Lower lobe of right lung (tissue), 2 donors: ENCODE measurements around the gene TSPAN11. TPM values are rescaled to one million over a fixed set of nuclear protein-coding genes. Genes with fewer than 3 reads are reported as not detected.
A peak's percentile ranks its signal among the peaks of the same experiment; 100 is the strongest.
"Not testable (repeated sequence)": the region's sequence is repeated elsewhere in the genome, so short reads cannot be mapped to it uniquely, and the experiment has no call there.

ENCODE experiments used
- ATAC-seq, 2 donors: fragments of 200-7000 bp; cut with Tn5 transposase; one replicate each; pipeline ENCODE4 v1.9.1; 2020 to 2022; ENCODE audit warnings: mild to moderate bottlenecking in 2 of 2, moderate library complexity in 2 of 2
- DNase-seq: peaks from one replicate; pipeline ENCODE4 v3.0.0-alpha.2; 2020
- H3K27ac ChIP-seq: fragments of 200-600 bp; one replicate; pipeline ENCODE4 v1.8.0; 2022
- H3K27me3 ChIP-seq: fragments of 200-600 bp; one replicate; pipeline ENCODE4 v1.8.0; 2022; ENCODE audit warnings: low read depth
- H3K36me3 ChIP-seq: fragments of 200-600 bp; one replicate; pipeline ENCODE4 v1.8.0; 2022; ENCODE audit warnings: mild to moderate bottlenecking
- H3K4me1 ChIP-seq: fragments of 200-600 bp; one replicate; pipeline ENCODE4 v1.8.0; 2022
- H3K4me3 ChIP-seq: fragments of 200-600 bp; one replicate; pipeline ENCODE4 v1.8.0; 2022; ENCODE audit warnings: mild to moderate bottlenecking
- H3K9me3 ChIP-seq: fragments of 200-600 bp; one replicate; pipeline ENCODE4 v1.8.0; 2022
- intact Hi-C: fragments of 100-400 bp; cut with DNase I; formaldehyde crosslinking; loops from one replicate; pipeline ENCODE4 v1.11.0; 2022
- total RNA-seq: library from RNA; stranded (reverse); fragmentation: NEBNext Ultra II Directional; extraction: Animal tissue kit (Norgen Biotek cat#: 25700); gene quantifications from one replicate; pipeline ENCODE4 v1.2.1, GENCODE V29; 2021
- TF ChIP-seq, protein P1 (sequence below): fragments of 200-600 bp; IDR thresholded peaks from one replicate; pipeline ENCODE4 v1.8.0; 2022; ENCODE audit warnings: antibody characterized with exemption, mild to moderate bottlenecking
- donor health status: DM: no; HTN: yes; CAD: no; lungs with severe emphysema.

TSPAN11 gene
- total RNA-seq, 1 donor from 2014 or later: 9.1 TPM

- TF ChIP-seq, protein P1, sequence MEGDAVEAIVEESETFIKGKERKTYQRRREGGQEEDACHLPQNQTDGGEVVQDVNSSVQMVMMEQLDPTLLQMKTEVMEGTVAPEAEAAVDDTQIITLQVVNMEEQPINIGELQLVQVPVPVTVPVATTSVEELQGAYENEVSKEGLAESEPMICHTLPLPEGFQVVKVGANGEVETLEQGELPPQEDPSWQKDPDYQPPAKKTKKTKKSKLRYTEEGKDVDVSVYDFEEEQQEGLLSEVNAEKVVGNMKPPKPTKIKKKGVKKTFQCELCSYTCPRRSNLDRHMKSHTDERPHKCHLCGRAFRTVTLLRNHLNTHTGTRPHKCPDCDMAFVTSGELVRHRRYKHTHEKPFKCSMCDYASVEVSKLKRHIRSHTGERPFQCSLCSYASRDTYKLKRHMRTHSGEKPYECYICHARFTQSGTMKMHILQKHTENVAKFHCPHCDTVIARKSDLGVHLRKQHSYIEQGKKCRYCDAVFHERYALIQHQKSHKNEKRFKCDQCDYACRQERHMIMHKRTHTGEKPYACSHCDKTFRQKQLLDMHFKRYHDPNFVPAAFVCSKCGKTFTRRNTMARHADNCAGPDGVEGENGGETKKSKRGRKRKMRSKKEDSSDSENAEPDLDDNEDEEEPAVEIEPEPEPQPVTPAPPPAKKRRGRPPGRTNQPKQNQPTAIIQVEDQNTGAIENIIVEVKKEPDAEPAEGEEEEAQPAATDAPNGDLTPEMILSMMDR: no peak
- Histone ChIP-seq H3K9me3 (peaks cover 18% of the 10 kb centered on the region), H3K4me3 (no peak overlapping the region), H3K4me1 (no peaks in the 10 kb centered on the region), H3K36me3 (no peaks in the 10 kb centered on the region), H3K27me3 (no peaks in the 10 kb centered on the region), H3K27ac (no peak overlapping the region)
- intact Hi-C loops: no loop called here
- DNase-seq: no peak
- ATAC-seq: no peak
These were observed 43.8 kb upstream of the TSPAN11 start for GRCh38 chr12:30882706-30883105.

DNA sequence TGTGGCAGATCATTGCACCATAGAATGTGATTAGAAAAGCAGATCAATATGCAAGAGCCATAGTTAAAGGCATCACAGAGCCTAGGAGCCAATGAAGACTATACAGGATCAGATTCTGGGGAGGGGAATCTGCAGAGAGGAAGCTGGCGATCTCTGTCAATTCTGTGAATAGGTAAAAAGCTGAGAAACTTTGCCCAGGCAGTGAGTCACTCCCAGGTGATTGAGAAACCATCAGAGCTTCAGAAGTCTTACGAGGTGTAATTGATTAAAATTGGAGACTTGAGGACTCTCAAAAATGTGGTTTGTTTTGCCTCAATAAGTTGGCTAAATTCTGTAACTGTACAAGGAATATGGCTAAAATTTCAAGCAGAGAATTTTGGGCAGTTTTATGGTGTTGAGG, 41.7 kb upstream of the TSPAN11 start:
- H3K27me3 ChIP-seq: no peaks in the 10 kb centered on the region
- no peak overlapping the region for H3K4me3 ChIP-seq
- intact Hi-C loops: no loop called here
- no peaks in the 10 kb centered on the region for H3K36me3 ChIP-seq
- peak in 1 of 2 donors; percentile 39 for ATAC-seq
- TF ChIP-seq, protein P1: no peak
- H3K9me3 ChIP-seq: peaks cover 23% of the 10 kb centered on the region
- H3K27ac ChIP-seq: no peak overlapping the region
- H3K4me1 ChIP-seq: no peaks in the 10 kb centered on the region
- no peak for DNase-seq

GRCh38 chr12:30885321-30885720, 41.2 kb upstream of the TSPAN11 start:
- peaks cover 23% of the 10 kb centered on the region for H3K9me3 ChIP-seq
- no peak for ATAC-seq
- H3K27ac ChIP-seq: no peak overlapping the region
- H3K4me3 ChIP-seq: no peak overlapping the region
- DNase-seq: no peak
- H3K36me3 ChIP-seq: no peaks in the 10 kb centered on the region
- intact Hi-C loops: no loop called here
- no peaks in the 10 kb centered on the region for H3K27me3 ChIP-seq
- H3K4me1 ChIP-seq: no peaks in the 10 kb centered on the region
- TF ChIP-seq, protein P1: no peak

- TF ChIP-seq, protein P1: no peak
- intact Hi-C loops: no loop called here
- DNase-seq (no peak), ATAC-seq (no peak)
- Histone ChIP-seq H3K4me1 (no peaks in the 10 kb centered on the region), H3K4me3 (no peak overlapping the region), H3K36me3 (no peaks in the 10 kb centered on the region), H3K27ac (no peak overlapping the region), H3K9me3 (peaks cover 23% of the 10 kb centered on the region), H3K27me3 (no peaks in the 10 kb centered on the region)
These were observed 39.3 kb upstream of the TSPAN11 start for GRCh38 chr12:30887226-30887625.

- no peak for ATAC-seq
- no peak overlapping the region for H3K4me3 ChIP-seq
These were observed 38.3 kb upstream of the TSPAN11 start for GRCh38 chr12:30888241-30888640.

GRCh38 chr12:30894531-30894930, 32.0 kb upstream of the TSPAN11 start:
- ATAC-seq, intact Hi-C loops: not testable (repeated sequence)

More at GRCh38 chr12:30888241-30888640, 38.3 kb upstream of the TSPAN11 start:
- no peaks in the 10 kb centered on the region for H3K27me3 ChIP-seq
- TF ChIP-seq, protein P1: no peak
- intact Hi-C loops: no loop called here
- H3K27ac ChIP-seq: no peak overlapping the region
- H3K4me1 ChIP-seq: no peaks in the 10 kb centered on the region
- DNase-seq: no peak
- no peaks in the 10 kb centered on the region for H3K36me3 ChIP-seq
- H3K9me3 ChIP-seq: peaks cover 23% of the 10 kb centered on the region

More at GRCh38 chr12:30894531-30894930, 32.0 kb upstream of the TSPAN11 start:
- not testable (repeated sequence) for H3K4me3 ChIP-seq, H3K36me3 ChIP-seq, H3K4me1 ChIP-seq, H3K9me3 ChIP-seq, DNase-seq, H3K27me3 ChIP-seq, H3K27ac ChIP-seq
